HepG2 (cell line): ENCODE data around the gene RXYLT1. TPM values are rescaled to one million over a fixed set of nuclear protein-coding genes. Genes with fewer than 3 reads are reported as not detected.
A peak's percentile ranks its signal among the peaks of the same experiment; 100 is the strongest.

Experiments used
- ARID5B ChIP-seq: IDR thresholded peaks from 2 replicates; pipeline ENCODE4 v1.4.0; 2020; ENCODE audit warnings: mild to moderate bottlenecking, missing genetic modification reagents
- FOXK1 ChIP-seq: sonication (generic); formaldehyde crosslinking; IDR thresholded peaks from 2 replicates; pipeline ENCODE4 v1.4.0; 2020; ENCODE audit warnings: low read depth, missing genetic modification reagents, borderline replicate concordance
- GLI4 ChIP-seq: sonication (generic); formaldehyde crosslinking; IDR thresholded peaks from 2 replicates; pipeline ENCODE4 v1.5.1; 2020; ENCODE audit warnings: missing genetic modification reagents, mild to moderate bottlenecking, moderate library complexity, borderline replicate concordance
- HNRNPUL1 ChIP-seq: fragments of 200-400 bp; formaldehyde crosslinking; IDR thresholded peaks from 2 replicates; pipeline ENCODE4 v1.6.1; 2017; ENCODE audit warnings: low read depth, mild to moderate bottlenecking, low read length, moderate library complexity
- HOXA7 ChIP-seq: sonication (generic); formaldehyde crosslinking; IDR thresholded peaks from 2 replicates; pipeline ENCODE4 v1.8.1; 2022; ENCODE audit warnings: mild to moderate bottlenecking, missing genetic modification reagents, moderate library complexity
- IRF2 ChIP-seq: IDR thresholded peaks from 2 replicates; pipeline ENCODE4 v1.6.1; 2018; ENCODE audit warnings: missing genetic modification reagents, missing compliant biosample characterization
- LBX2 ChIP-seq: sonication (generic); formaldehyde crosslinking; IDR thresholded peaks from 2 replicates; pipeline ENCODE4 v1.5.0; 2020; ENCODE audit warnings: missing genetic modification reagents, mild to moderate bottlenecking, borderline replicate concordance
- MAFK ChIP-seq, 2 experiments: IDR thresholded peaks in 1 of 2; conservative IDR thresholded peaks in 1 of 2; 2 replicates each; pipeline ENCODE4 v1.6.1; 2011; ENCODE audit warnings: improper control_type of control experiment in 2 of 2, low read length in 2 of 2
- MNT ChIP-seq: fragments of 450-650 bp; IDR thresholded peaks from 2 replicates; pipeline ENCODE4 v1.6.1; 2016
- PHF8 ChIP-seq: sonication (generic); formaldehyde crosslinking; IDR thresholded peaks from 2 replicates; pipeline ENCODE4 v1.5.0; 2020; ENCODE audit warnings: missing genetic modification reagents
- SAFB2 ChIP-seq: sonication (generic); formaldehyde crosslinking; IDR thresholded peaks from 2 replicates; pipeline ENCODE4 v1.5.1; 2020; ENCODE audit warnings: missing genetic modification reagents, low read depth, mild to moderate bottlenecking, borderline replicate concordance
- SMAD9 ChIP-seq: sonication (generic); formaldehyde crosslinking; IDR thresholded peaks from 2 replicates; pipeline ENCODE4 v1.5.1; 2020; ENCODE audit warnings: mild to moderate bottlenecking, missing genetic modification reagents
- ZBTB7B ChIP-seq: sonication (generic); formaldehyde crosslinking; IDR thresholded peaks from 2 replicates; pipeline ENCODE4 v1.4.0; 2020; ENCODE audit warnings: missing genetic modification reagents
- ZNF251 ChIP-seq: sonication (generic); formaldehyde crosslinking; IDR thresholded peaks from 2 replicates; pipeline ENCODE4 v1.9.0; 2021; ENCODE audit warnings: mild to moderate bottlenecking, missing genetic modification reagents
- ZNF530 ChIP-seq: sonication (generic); formaldehyde crosslinking; IDR thresholded peaks from 2 replicates; pipeline ENCODE4 v1.5.0; 2020; ENCODE audit warnings: low read depth, mild to moderate bottlenecking, missing genetic modification reagents
- ZNF607 ChIP-seq: sonication (generic); formaldehyde crosslinking; IDR thresholded peaks from 2 replicates; pipeline ENCODE4 v1.5.1; 2020; ENCODE audit warnings: missing genetic modification reagents, mild to moderate bottlenecking, borderline replicate concordance
- ZNF629 ChIP-seq: sonication (generic); formaldehyde crosslinking; conservative IDR thresholded peaks from 2 replicates; pipeline ENCODE4 v1.5.0; 2020; ENCODE audit warnings: missing genetic modification reagents
- ZNF768 ChIP-seq: sonication (generic); formaldehyde crosslinking; IDR thresholded peaks from 2 replicates; pipeline ENCODE4 v1.4.0; 2020; ENCODE audit warnings: missing genetic modification reagents
- ZNF800 ChIP-seq: sonication (generic); formaldehyde crosslinking; IDR thresholded peaks from 2 replicates; pipeline ENCODE4 v1.4.0; 2020; ENCODE audit warnings: missing genetic modification reagents
- polyA plus RNA-seq, 8 experiments: library from polyadenylated mRNA; depleted of rRNA in 3 of 8; stranded (reverse) in 7 of 8; unstranded in 1 of 8; fragments of >200 nt; fragmentation: Illumina TruSeq in 4 of 8; extraction: Trizol in 4 of 8; gene quantifications; 2 replicates each; pipeline versions ENCODE4 v1.2.1 to v1.2.3, GENCODE V29; 2011 to 2016; ENCODE audit warnings: low read depth in 4 of 8, missing spikeins in 1 of 8, mixed read lengths in 1 of 8; ENCODE audit not compliant: insufficient read depth in 1 of 8
- total RNA-seq, 5 experiments: library from RNA; depleted of rRNA; stranded (reverse); fragments of >200 nt; fragmentation: Illumina TruSeq; extraction: Trizol; gene quantifications; 2 replicates each; pipeline ENCODE4 v1.2.3, GENCODE V29; 2016; ENCODE audit warnings: low read depth in 1 of 5

RXYLT1 gene
- total and polyA plus RNA-seq, 2 of the 13 experiments (the other 11 are each of a cell fraction or from before 2014, with no cell fraction given), result 8.3 to 15.5 TPM

- no peak for TF ChIP-seq LBX2 (CRISPR knock-in tag)
- no peak for TF ChIP-seq HOXA7 (CRISPR knock-in tag)
- TF ChIP-seq FOXK1 (CRISPR knock-in tag), result no peak
- TF ChIP-seq PHF8, result peak; percentile 85
- no peak for TF ChIP-seq SAFB2 (CRISPR knock-in tag)
- TF ChIP-seq ZNF607 (CRISPR knock-in tag), result peak; percentile 45; the same call in 1 of the 2 replicates
- TF ChIP-seq ZNF800, result 0 out of 2 replicates have a peak, but pooled peaks have one; percentile 56
- TF ChIP-seq SMAD9 (CRISPR knock-in tag), result no peak
- TF ChIP-seq ARID5B (CRISPR knock-in tag), result peak; percentile 24; the same call in 1 of the 2 replicates
- TF ChIP-seq ZBTB7B (CRISPR knock-in tag), result no peak
- no peak for TF ChIP-seq ZNF251
- no peak; the same call in 1 of the 2 replicates for TF ChIP-seq ZNF629 (CRISPR knock-in tag)
- TF ChIP-seq ZNF768 (CRISPR knock-in tag), result peak; percentile 32; the same call in 1 of the 2 replicates
- TF ChIP-seq IRF2 (CRISPR knock-in tag), result peak; percentile 47; the same call in 1 of the 2 replicates
- no peak for TF ChIP-seq GLI4 (CRISPR knock-in tag)
- 0 out of 2 replicates have a peak, but pooled peaks have one; percentile 52 for TF ChIP-seq ZNF530 (CRISPR knock-in tag)
- no peak for TF ChIP-seq HNRNPUL1
- no peak for TF ChIP-seq MAFK (conservative IDR thresholded peaks at IDR 0.05 in 1 of 2, IDR thresholded peaks at IDR 0.05 in 1 of 2; ENCODE audit: low read length in 2 of 2)
- TF ChIP-seq MNT, result no peak
Measured at GRCh38 chr12:63779498-63780481, at the start of gene RXYLT1 (continued).
